Hematopoietic multipotent progenitor cell treated with erythropoietin and hydrocortisone succinate and interleukin-3 and kit ligand, for 6 days (in vitro differentiated cells): Measurements from ENCODE around the gene TESK2.

Experiments used
- DNase-seq: peaks from one replicate; pipeline ENCODE4 v3.0.0-alpha.2; 2015

The TESK2 gene

DNA sequence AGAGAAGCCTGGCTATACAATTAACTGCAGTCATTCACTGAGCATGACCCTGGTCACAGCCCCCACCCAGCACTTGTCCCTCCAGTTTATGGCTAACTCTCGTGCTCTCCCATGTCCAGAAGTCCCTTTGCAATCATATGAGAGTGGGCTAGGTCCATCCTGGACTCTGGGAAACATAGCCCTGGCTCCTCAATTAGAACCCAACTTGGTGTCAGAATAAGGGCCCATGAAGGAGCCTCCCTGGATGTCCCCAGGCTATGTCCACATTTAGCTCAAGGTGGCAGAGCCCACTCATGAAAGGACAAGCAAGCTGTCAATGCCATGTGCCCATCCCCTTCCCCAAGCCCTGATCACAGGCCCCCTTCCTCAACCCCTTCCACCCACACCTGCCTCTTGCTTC lies 191.7 kb downstream of the TESK2 start:
- no peak for DNase-seq

DNA sequence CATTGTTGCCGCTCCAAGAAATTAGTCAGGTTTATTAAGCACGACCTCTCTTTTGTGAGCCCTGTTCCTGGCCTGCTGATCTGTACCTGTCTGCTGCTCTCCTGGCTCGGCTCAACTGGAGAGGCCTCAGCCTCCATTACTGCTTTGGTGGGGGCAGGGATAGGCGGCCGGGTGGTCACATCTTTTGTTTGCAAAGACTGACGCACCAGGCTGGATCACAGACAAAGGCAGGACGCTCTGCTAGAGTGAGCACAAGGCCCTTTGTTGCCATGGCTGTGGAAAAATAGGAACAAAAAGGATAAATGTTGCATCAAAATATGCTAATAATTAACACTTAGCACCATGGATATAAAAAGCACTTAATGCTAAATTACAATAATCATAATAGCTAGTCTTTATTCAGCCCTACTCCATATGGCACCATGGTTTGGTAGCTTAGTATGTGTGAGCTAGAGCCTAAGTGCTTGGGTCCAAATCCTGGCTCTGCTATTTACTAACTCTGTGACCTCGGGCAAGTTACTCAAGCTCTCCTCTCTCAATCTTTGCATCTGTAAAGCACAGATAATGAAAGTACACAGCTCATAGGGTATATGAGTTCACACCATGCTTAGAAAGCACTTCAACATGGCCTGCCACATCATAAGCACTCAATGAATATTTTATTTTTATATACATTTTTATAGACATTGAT lies 193.2 kb downstream of the TESK2 start:
- DNase-seq = peak; percentile 9
